Rectal smooth muscle tissue (tissue), 1 donor: ENCODE results near the gene INKA2.

Source experiments
- H3K27ac ChIP-seq: one replicate; pipeline ENCODE4 v1.7.0; 2013; ENCODE audit warnings: low read depth, low read length, inconsistent platforms
- H3K27me3 ChIP-seq: one replicate; pipeline ENCODE4 v1.7.0; 2013; ENCODE audit warnings: low read length; ENCODE audit not compliant: control insufficient read depth, insufficient read depth
- H3K36me3 ChIP-seq: one replicate; pipeline ENCODE4 v1.7.0; 2013; ENCODE audit warnings: low read length; ENCODE audit not compliant: control insufficient read depth, insufficient read depth
- H3K4me1 ChIP-seq: one replicate; pipeline ENCODE4 v1.7.0; 2013; ENCODE audit warnings: low read length; ENCODE audit not compliant: control insufficient read depth, insufficient read depth
- H3K4me3 ChIP-seq: one replicate; pipeline ENCODE4 v1.7.0; 2013; ENCODE audit warnings: low read length
- H3K9ac ChIP-seq: one replicate; pipeline ENCODE4 v1.7.0; 2013; ENCODE audit warnings: low read length

INKA2 gene

GRCh38 chr1:111739194-111739924, at the start of gene INKA2:
Gene INKA2, minus strand, starts transcription at chr1:111739395. Its CDS starts 153 bp downstream, at chr1:111739242.
- Histone ChIP-seq H3K27ac (peak within 1 kb of the TSS; percentile 93), H3K4me3 (peak within 1 kb of the TSS; percentile 82), H3K9ac (peak within 1 kb of the TSS; percentile 79), H3K27me3 (no peaks in the 10 kb centered on the region), H3K4me1 (peaks cover 17% of the 10 kb centered on the region), H3K36me3 (no peaks in the 10 kb centered on the region)

GRCh38 chr1:111786669-111787207, 47.5 kb upstream of the INKA2 start:
- Histone ChIP-seq H3K4me3 (no peak overlapping the region), H3K27me3 (no peaks in the 10 kb centered on the region), H3K9ac (no peak overlapping the region), H3K36me3 (no peaks in the 10 kb centered on the region), H3K27ac (no peak overlapping the region), H3K4me1 (no peaks in the 10 kb centered on the region)

- H3K4me3 ChIP-seq: no peak overlapping the region
- H3K27ac ChIP-seq: no peak overlapping the region
- no peak overlapping the region for H3K9ac ChIP-seq
- H3K27me3 ChIP-seq: no peaks in the 10 kb centered on the region
- no peaks in the 10 kb centered on the region for H3K36me3 ChIP-seq
- H3K4me1 ChIP-seq: no peaks in the 10 kb centered on the region
Measured at GRCh38 chr1:111784273-111784901, 45.2 kb upstream of the INKA2 start.

- H3K27me3 ChIP-seq: no peaks in the 10 kb centered on the region
- H3K4me3 ChIP-seq: no peak overlapping the region
- H3K9ac ChIP-seq: no peak overlapping the region
- H3K4me1 ChIP-seq: no peaks in the 10 kb centered on the region
- H3K27ac ChIP-seq: no peak overlapping the region
- no peaks in the 10 kb centered on the region for H3K36me3 ChIP-seq
Measured at GRCh38 chr1:111779546-111779945, 40.4 kb upstream of the INKA2 start.

- Histone ChIP-seq H3K36me3 (no peaks in the 10 kb centered on the region), H3K4me3 (no peak overlapping the region), H3K4me1 (no peaks in the 10 kb centered on the region), H3K27ac (no peak overlapping the region), H3K9ac (no peak overlapping the region), H3K27me3 (no peaks in the 10 kb centered on the region)
Measured at GRCh38 chr1:111778541-111779051, 39.4 kb upstream of the INKA2 start.

GRCh38 chr1:111778066-111778465, 38.9 kb upstream of the INKA2 start:
- H3K27ac ChIP-seq: no peak overlapping the region
- no peak overlapping the region for H3K4me3 ChIP-seq

GRCh38 chr1:111777301-111777700, 38.1 kb upstream of the INKA2 start:
- Histone ChIP-seq H3K4me3 (no peak overlapping the region), H3K36me3 (no peaks in the 10 kb centered on the region), H3K4me1 (no peaks in the 10 kb centered on the region), H3K9ac (no peak overlapping the region), H3K27ac (no peak overlapping the region), H3K27me3 (no peaks in the 10 kb centered on the region)

More at GRCh38 chr1:111778066-111778465, 38.9 kb upstream of the INKA2 start:
- Histone ChIP-seq H3K4me1 (no peaks in the 10 kb centered on the region), H3K9ac (no peak overlapping the region), H3K27me3 (no peaks in the 10 kb centered on the region), H3K36me3 (no peaks in the 10 kb centered on the region)

GRCh38 chr1:111776861-111777260, 37.7 kb upstream of the INKA2 start:
- no peak overlapping the region for H3K4me3 ChIP-seq
- H3K36me3 ChIP-seq: no peaks in the 10 kb centered on the region
- no peak overlapping the region for H3K27ac ChIP-seq
- H3K27me3 ChIP-seq: no peaks in the 10 kb centered on the region
- H3K9ac ChIP-seq: no peak overlapping the region
- no peaks in the 10 kb centered on the region for H3K4me1 ChIP-seq

- H3K4me1 ChIP-seq: no peaks in the 10 kb centered on the region
- no peak overlapping the region for H3K27ac ChIP-seq
- no peaks in the 10 kb centered on the region for H3K36me3 ChIP-seq
- H3K27me3 ChIP-seq: no peaks in the 10 kb centered on the region
- H3K9ac ChIP-seq: no peak overlapping the region
- no peak overlapping the region for H3K4me3 ChIP-seq
Measured at GRCh38 chr1:111776391-111776790, 37.2 kb upstream of the INKA2 start.

GRCh38 chr1:111775966-111776365, 36.8 kb upstream of the INKA2 start:
- no peaks in the 10 kb centered on the region for H3K36me3 ChIP-seq
- H3K27me3 ChIP-seq: no peaks in the 10 kb centered on the region
- no peak overlapping the region for H3K9ac ChIP-seq
- no peak overlapping the region for H3K27ac ChIP-seq
- no peaks in the 10 kb centered on the region for H3K4me1 ChIP-seq
- H3K4me3 ChIP-seq: no peak overlapping the region

GRCh38 chr1:111770916-111771315, 31.7 kb upstream of the INKA2 start:
- Histone ChIP-seq H3K27ac (no peak overlapping the region), H3K4me3 (no peak overlapping the region), H3K36me3 (peaks cover 1% of the 10 kb centered on the region)

GRCh38 chr1:111769517-111770146, 30.4 kb upstream of the INKA2 start:
- Histone ChIP-seq H3K4me3 (no peak overlapping the region), H3K36me3 (peaks cover 2% of the 10 kb centered on the region), H3K27me3 (no peaks in the 10 kb centered on the region), H3K9ac (no peak overlapping the region), H3K27ac (no peak overlapping the region), H3K4me1 (no peaks in the 10 kb centered on the region)

More at GRCh38 chr1:111770916-111771315, 31.7 kb upstream of the INKA2 start:
- no peaks in the 10 kb centered on the region for H3K27me3 ChIP-seq
- no peaks in the 10 kb centered on the region for H3K4me1 ChIP-seq
- H3K9ac ChIP-seq: no peak overlapping the region
